IMR-90 (cell line): ENCODE data around the gene HHATL. TPM values are rescaled to one million over a fixed set of nuclear protein-coding genes. Genes with fewer than 3 reads are reported as not detected.

ENCODE experiments used
- ATAC-seq: fragments of 200-7000 bp; cut with Tn5 transposase; 2 replicates; pipeline ENCODE4 v1.9.1; 2020; ENCODE audit warnings: low read depth, mild to moderate bottlenecking, moderate library complexity
- BruUV-seq: library from RNA; stranded (reverse); fragments of 400-500 nt; replicated peaks from 2 replicates; lab custom pipeline; 2021; lab: Mats Ljungman, UMichigan
- CTCF ChIA-PET: fragments of 300-600 bp; formaldehyde crosslinking; extraction: SDS; loops from one replicate; lab custom pipeline; 2021; ENCODE audit warnings: antibody characterized with exemption; lab: Yijun Ruan, JAX
- POLR2A ChIA-PET: fragments of 300-600 bp; sonication (Branson Sonifier 250); formaldehyde crosslinking; loops from one replicate; lab custom pipeline; 2022; ENCODE audit warnings: antibody characterized with exemption; ENCODE audit not compliant: unreplicated experiment; lab: Charles Lee
- DNase-seq: peaks from one replicate; pipeline ENCODE4 v3.0.0; 2013
- H2AFZ ChIP-seq: replicated peaks from 2 replicates; pipeline ENCODE3; 2013; ENCODE audit warnings: low read length, mild to moderate bottlenecking; ENCODE audit not compliant: poor library complexity
- H2AK5ac ChIP-seq: 2 replicates; pipeline ENCODE4 v1.6.1; 2013; ENCODE audit warnings: low read depth, low read length, inconsistent platforms
- H2AK9ac ChIP-seq: replicated peaks from 2 replicates; pipeline ENCODE3; 2013; ENCODE audit warnings: mild to moderate bottlenecking, low read depth, low read length, moderate library complexity; ENCODE audit not compliant: poor library complexity
- H2BK120ac ChIP-seq: 2 replicates; pipeline ENCODE4 v1.6.1; 2013; ENCODE audit warnings: low read depth, low read length, inconsistent platforms
- H2BK15ac ChIP-seq: 3 replicates; pipeline ENCODE4 v1.6.1; 2013; ENCODE audit warnings: low read depth, low read length, inconsistent platforms
- H2BK20ac ChIP-seq: 2 replicates; pipeline ENCODE4 v1.6.1; 2013; ENCODE audit warnings: low read depth, mild to moderate bottlenecking, inconsistent platforms, low read length, moderate library complexity
- H2BK5ac ChIP-seq: 2 replicates; pipeline ENCODE4 v1.6.1; 2013; ENCODE audit warnings: mild to moderate bottlenecking, low read depth, low read length, inconsistent platforms; ENCODE audit not compliant: poor library complexity, severe bottlenecking
- H3K14ac ChIP-seq: replicated peaks from 2 replicates; pipeline ENCODE4 v1.6.1; 2013; ENCODE audit warnings: low read depth, low read length, inconsistent platforms
- H3K18ac ChIP-seq: 2 replicates; pipeline ENCODE4 v1.6.1; 2013; ENCODE audit warnings: low read depth, low read length, control low read depth
- H3K23ac ChIP-seq: 2 replicates; pipeline ENCODE4 v1.6.1; 2013; ENCODE audit warnings: low read depth, low read length, inconsistent platforms
- H3K27ac ChIP-seq: 2 replicates; pipeline ENCODE4 v1.5.1; 2013; ENCODE audit warnings: mild to moderate bottlenecking, control low read depth, low read length; ENCODE audit not compliant: insufficient read depth
- H3K27me3 ChIP-seq: 2 replicates; pipeline ENCODE4 v1.6.1; 2013; ENCODE audit warnings: low read length; ENCODE audit not compliant: control insufficient read depth, insufficient read depth
- H3K36me3 ChIP-seq: 2 replicates; pipeline ENCODE4 v1.6.1; 2013; ENCODE audit warnings: low read length, mixed read lengths; ENCODE audit not compliant: control insufficient read depth, insufficient read depth
- H3K4ac ChIP-seq: 2 replicates; pipeline ENCODE4 v1.6.1; 2013; ENCODE audit warnings: low read depth, low read length, inconsistent platforms
- H3K4me1 ChIP-seq: 2 replicates; pipeline ENCODE4 v1.6.1; 2013; ENCODE audit warnings: low read length, mixed read lengths; ENCODE audit not compliant: control insufficient read depth, insufficient read depth
- H3K4me2 ChIP-seq: 2 replicates; pipeline ENCODE4 v1.6.1; 2013; ENCODE audit warnings: low read depth, mild to moderate bottlenecking, control low read depth, low read length, moderate library complexity
- H3K4me3 ChIP-seq: 2 replicates; pipeline ENCODE4 v1.5.1; 2013; ENCODE audit warnings: low read depth, mild to moderate bottlenecking, control low read depth, low read length, moderate library complexity; ENCODE audit not compliant: insufficient read depth
- H3K56ac ChIP-seq: 2 replicates; pipeline ENCODE4 v1.6.1; 2013; ENCODE audit warnings: low read length, inconsistent platforms; ENCODE audit not compliant: insufficient read depth; ENCODE audit errors: extremely low read depth
- H3K79me1 ChIP-seq, 2 experiments: 2 replicates each; pipeline ENCODE4 v1.6.1; 2013; ENCODE audit warnings: low read length in 2 of 2, inconsistent platforms in 1 of 2, low read depth in 1 of 2
- H3K9ac ChIP-seq: 2 replicates; pipeline ENCODE4 v1.6.1; 2013; ENCODE audit warnings: low read depth, low read length, control low read depth
- H3K9me1 ChIP-seq: 2 replicates; pipeline ENCODE4 v1.6.1; 2013; ENCODE audit warnings: low read length, inconsistent platforms; ENCODE audit not compliant: insufficient read depth
- H3K9me3 ChIP-seq: 2 replicates; pipeline ENCODE4 v1.6.1; 2013; ENCODE audit warnings: low read length; ENCODE audit not compliant: control insufficient read depth, insufficient read depth
- H4K20me1 ChIP-seq: 2 replicates; pipeline ENCODE4 v1.6.1; 2013; ENCODE audit warnings: low read length, inconsistent platforms; ENCODE audit not compliant: insufficient read depth
- H4K5ac ChIP-seq: 2 replicates; pipeline ENCODE4 v1.6.1; 2013; ENCODE audit warnings: mild to moderate bottlenecking, low read depth, low read length, control low read depth
- H4K8ac ChIP-seq, 2 experiments: 2 replicates each; pipeline ENCODE4 v1.6.1; 2013; ENCODE audit warnings: low read depth in 2 of 2, low read length in 2 of 2, control low read depth in 1 of 2, inconsistent platforms in 1 of 2
- H4K91ac ChIP-seq: 2 replicates; pipeline ENCODE4 v1.6.1; 2013; ENCODE audit warnings: low read depth, low read length, inconsistent platforms; ENCODE audit not compliant: insufficient read depth
- BHLHE40 ChIP-seq: fragments of 150-350 bp; IDR thresholded peaks from 2 replicates; pipeline ENCODE4 v1.6.1; 2016; ENCODE audit warnings: mild to moderate bottlenecking, low read depth, low read length
- CTCF ChIP-seq: conservative IDR thresholded peaks from 2 replicates; pipeline ENCODE4 v1.5.1; 2012; ENCODE audit warnings: mild to moderate bottlenecking, low read depth, low read length, improper control_type of control experiment
- MXI1 ChIP-seq: IDR thresholded peaks from 2 replicates; pipeline ENCODE4 v1.6.1; 2012; ENCODE audit warnings: low read depth, mild to moderate bottlenecking, low read length, moderate library complexity, borderline replicate concordance
- POLR2A ChIP-seq: IDR thresholded peaks from 2 replicates; pipeline ENCODE4 v1.6.1; 2012; ENCODE audit warnings: mild to moderate bottlenecking, low read depth, low read length
- RAD21 ChIP-seq: IDR thresholded peaks from 2 replicates; pipeline ENCODE4 v1.6.1; 2012; ENCODE audit warnings: low read length, improper control_type of control experiment
- RCOR1 ChIP-seq: IDR thresholded peaks from 2 replicates; pipeline ENCODE4 v1.6.1; 2012; ENCODE audit warnings: mild to moderate bottlenecking, low read length, improper control_type of control experiment; ENCODE audit not compliant: insufficient replicate concordance
- RFX5 ChIP-seq: IDR thresholded peaks from 2 replicates; pipeline ENCODE4 v1.8.0; 2012; ENCODE audit warnings: low read depth, mild to moderate bottlenecking, low read length, moderate library complexity
- WGBS, 2 experiments: methylation state at CpG; one replicate each; pipeline versions ENCODE4 v1.1.5 to v1.1.7; 2013; ENCODE audit warnings: missing lambda C conversion rate in 2 of 2; ENCODE audit not compliant: insufficient read length in 1 of 2; ENCODE audit errors: extremely low coverage in 2 of 2; 5-methylcytosine and 5-hydroxymethylcytosine counted together
- dilution Hi-C: fragments of 300-500 bp; cut with HindIII; formaldehyde crosslinking; loops from one replicate; pipeline ENCODE4 v1.14.3; 2018; ENCODE audit warnings: low sequenced_read_pairs; ENCODE audit not compliant: unreplicated experiment
- in situ Hi-C: fragments of 300-500 bp; cut with MboI; formaldehyde crosslinking; loops from 3 replicates; pipeline ENCODE4 v1.14.3; 2019; ENCODE audit warnings: low sequenced_read_pairs, inconsistent platforms, mixed read lengths
- intact Hi-C: fragments of 100-400 bp; cut with micrococcal nuclease; formaldehyde crosslinking; loops from 2 replicates; pipeline ENCODE4 v1.10.0; 2022
- polyA plus RNA-seq, 3 experiments: library from polyadenylated mRNA; depleted of rRNA; stranded (reverse); fragments of >200 nt; gene quantifications; 2 replicates each; pipeline ENCODE4 v1.2.3, GENCODE V29; 2012; ENCODE audit warnings: low replicate concordance in 1 of 3
- total RNA-seq: library from RNA; depleted of rRNA; stranded (reverse); fragments of >200 nt; gene quantifications from 2 replicates; pipeline ENCODE4 v1.2.3, GENCODE V29; 2012
- TF ChIP-seq, protein P1 (sequence below): fragments of 150-350 bp; IDR thresholded peaks from 2 replicates; pipeline ENCODE4 v1.6.1; 2017; ENCODE audit warnings: mild to moderate bottlenecking, antibody characterized with exemption, low read length, low read depth

The HHATL gene
- total and polyA plus RNA-seq, 2 of the 4 experiments (the other 2 are of a cell fraction): not detected

- no peak for TF ChIP-seq CTCF
- TF ChIP-seq RAD21: no peak
These were observed 53.6 kb downstream of the HHATL start (continued) for GRCh38 chr3:42649006-42649405.

DNA sequence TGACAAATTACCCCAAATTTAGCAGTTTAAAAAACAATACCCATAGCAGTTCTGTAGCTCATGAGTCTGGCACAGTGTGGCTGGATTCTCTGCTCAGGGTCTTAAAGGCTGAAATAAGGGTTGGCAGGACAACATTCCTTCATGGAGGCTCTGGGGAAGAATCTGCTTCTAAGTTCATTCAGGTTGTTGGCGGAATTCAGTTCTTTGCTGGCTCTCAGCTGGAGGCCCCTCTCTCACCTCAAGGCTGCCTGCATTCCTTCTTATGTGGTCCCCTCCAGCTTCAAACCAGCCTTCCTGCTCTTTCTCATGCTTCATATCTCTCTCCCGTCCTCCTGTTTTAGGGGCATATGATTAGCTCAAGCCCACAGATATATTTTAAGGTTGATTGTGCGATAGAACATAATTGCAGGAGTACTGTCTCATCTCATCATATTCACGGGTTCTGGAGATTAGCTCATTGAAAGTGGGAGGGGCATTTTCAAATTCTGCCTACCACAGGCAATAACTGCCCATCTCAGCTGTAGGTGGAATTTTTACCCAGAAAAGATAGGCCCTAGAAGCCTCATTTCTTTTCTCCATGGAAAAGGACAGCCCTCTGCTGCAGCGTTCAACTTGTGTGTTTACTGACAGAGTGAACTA, 54.7 kb downstream of the HHATL start:
- BruUV-seq: TSS peak; percentile 69
- H3K56ac ChIP-seq: no peak overlapping the region
- ChIA-PET CTCF (interaction anchor here (0.7 kb wide), 1 partner anchor 102 kb away, joined by 3 read pairs; no protein-coding TSS in a partner anchor), POLR2A (no interaction called here)
- no peak overlapping the region for H2AK9ac ChIP-seq
- H2AK5ac ChIP-seq: no peak overlapping the region
- no peak overlapping the region for H3K14ac ChIP-seq
- no peak overlapping the region for H3K4me2 ChIP-seq
- H4K5ac ChIP-seq: no peak overlapping the region
- H2AFZ ChIP-seq: no peak overlapping the region
- dilution Hi-C loops: no loop called here
- H2BK20ac ChIP-seq: no peak overlapping the region
- intact Hi-C loops: loop anchor here (5.0 kb wide), 1 partner anchor 36 kb away; no protein-coding TSS in a partner anchor
- ATAC-seq: no peak
- peaks cover 31% of the 10 kb centered on the region for H3K9me1 ChIP-seq
- no peak overlapping the region for H3K27ac ChIP-seq
- no peak overlapping the region for H3K9ac ChIP-seq
- H4K20me1 ChIP-seq: peaks cover 27% of the 10 kb centered on the region; the same call in 1 of the 2 replicates
- H3K27me3 ChIP-seq: no peaks in the 10 kb centered on the region
- H3K4me3 ChIP-seq: no peak overlapping the region
- peaks cover 29% of the 10 kb centered on the region for H3K36me3 ChIP-seq
- in situ Hi-C loops: no loop called here
- no peak overlapping the region for H3K23ac ChIP-seq
- TF ChIP-seq CTCF (no peak), MXI1 (no peak), RFX5 (no peak), POLR2A (no peak), BHLHE40 (no peak), RCOR1 (no peak)
- TF ChIP-seq, protein P1, sequence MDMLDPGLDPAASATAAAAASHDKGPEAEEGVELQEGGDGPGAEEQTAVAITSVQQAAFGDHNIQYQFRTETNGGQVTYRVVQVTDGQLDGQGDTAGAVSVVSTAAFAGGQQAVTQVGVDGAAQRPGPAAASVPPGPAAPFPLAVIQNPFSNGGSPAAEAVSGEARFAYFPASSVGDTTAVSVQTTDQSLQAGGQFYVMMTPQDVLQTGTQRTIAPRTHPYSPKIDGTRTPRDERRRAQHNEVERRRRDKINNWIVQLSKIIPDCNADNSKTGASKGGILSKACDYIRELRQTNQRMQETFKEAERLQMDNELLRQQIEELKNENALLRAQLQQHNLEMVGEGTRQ: no peak
- no peak overlapping the region for H2BK15ac ChIP-seq
- H3K79me1 ChIP-seq: peaks cover 29 to 65% of the 10 kb centered on the region in 2 experiments
- no peak for DNase-seq
- H3K18ac ChIP-seq: no peak overlapping the region
- H3K4ac ChIP-seq: no peak overlapping the region
- peaks cover 23% of the 10 kb centered on the region for H3K4me1 ChIP-seq
- no peak overlapping the region for H4K8ac ChIP-seq
- H4K91ac ChIP-seq: no peak overlapping the region
- no peak overlapping the region for H2BK5ac ChIP-seq
- H2BK120ac ChIP-seq: no peak overlapping the region
- no peaks in the 10 kb centered on the region for H3K9me3 ChIP-seq
- WGBS, 2 experiments: no CpG with 5 or more reads among the region's 5 CpGs
